ENCODE measurements around the gene FOXRED2. TPM values are rescaled to one million over a fixed set of nuclear protein-coding genes. Genes with fewer than 3 reads are reported as not detected.

The FOXRED2 gene
- total RNA-seq, 2 donors from 2014 or later: 13.8 to 20.6 TPM

DNA sequence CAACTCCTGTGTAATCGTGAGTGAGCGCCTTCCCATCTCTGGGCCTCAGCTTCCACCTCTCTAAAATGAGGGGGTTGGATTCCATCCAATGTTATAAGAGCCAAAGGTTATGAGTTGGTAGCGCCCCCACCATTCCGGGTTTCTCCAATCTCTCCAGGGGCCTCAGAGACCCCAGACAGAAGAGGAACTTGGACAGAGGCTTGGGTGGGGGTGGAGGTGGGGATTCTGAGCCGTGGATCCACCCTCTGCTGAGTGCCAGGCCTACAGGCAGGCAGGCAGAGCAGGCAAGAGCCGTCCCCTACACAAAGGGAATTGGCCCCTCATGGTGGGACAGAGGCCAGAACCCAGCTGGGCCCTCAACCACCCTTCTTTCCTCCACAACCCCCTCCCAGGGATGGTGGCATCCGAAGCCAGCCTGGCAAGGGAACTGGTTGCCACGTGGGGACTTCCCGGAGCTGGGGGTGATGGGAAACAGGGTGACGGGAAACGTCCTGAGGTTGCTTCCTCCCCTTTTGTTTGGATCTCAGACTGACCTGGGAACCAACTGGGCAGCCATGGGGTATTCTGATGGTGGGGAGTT, 57.2 kb downstream of the FOXRED2 start:
- no peaks in the 10 kb centered on the region for H3K36me3 Mint-ChIP-seq
- no peak for DNase-seq (ENCODE audit: low spot score in 2 of 2)
- no peaks in the 10 kb centered on the region for H3K9me3 Mint-ChIP-seq
- H3K27ac Mint-ChIP-seq: no peak overlapping the region
- no peak for ATAC-seq

DNA sequence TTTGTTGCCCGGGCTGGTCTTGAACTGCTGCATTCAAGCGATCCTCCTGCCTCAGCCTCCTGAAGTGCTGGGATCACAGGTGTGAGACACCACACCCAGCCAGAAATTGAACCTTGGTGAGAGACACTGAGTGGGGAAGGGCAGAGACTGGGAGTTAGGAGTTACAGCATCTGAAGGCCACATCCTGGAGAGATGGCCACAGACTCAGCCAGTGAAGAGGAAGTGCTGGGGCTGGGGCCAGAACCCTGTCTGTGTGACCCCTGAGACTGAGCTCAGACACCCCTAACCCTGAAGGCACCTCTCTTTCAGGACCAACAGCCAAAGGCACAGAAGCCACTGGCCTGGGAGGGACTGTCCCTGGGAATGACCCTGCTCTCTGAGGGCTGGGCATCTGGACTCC, 59.2 kb downstream of the FOXRED2 start:
- Mint-ChIP-seq H3K27ac (no peak overlapping the region), H3K36me3 (no peaks in the 10 kb centered on the region), H3K9me3 (no peaks in the 10 kb centered on the region)
- DNase-seq (ENCODE audit: low spot score in 2 of 2): no peak
- no peak for ATAC-seq

DNA sequence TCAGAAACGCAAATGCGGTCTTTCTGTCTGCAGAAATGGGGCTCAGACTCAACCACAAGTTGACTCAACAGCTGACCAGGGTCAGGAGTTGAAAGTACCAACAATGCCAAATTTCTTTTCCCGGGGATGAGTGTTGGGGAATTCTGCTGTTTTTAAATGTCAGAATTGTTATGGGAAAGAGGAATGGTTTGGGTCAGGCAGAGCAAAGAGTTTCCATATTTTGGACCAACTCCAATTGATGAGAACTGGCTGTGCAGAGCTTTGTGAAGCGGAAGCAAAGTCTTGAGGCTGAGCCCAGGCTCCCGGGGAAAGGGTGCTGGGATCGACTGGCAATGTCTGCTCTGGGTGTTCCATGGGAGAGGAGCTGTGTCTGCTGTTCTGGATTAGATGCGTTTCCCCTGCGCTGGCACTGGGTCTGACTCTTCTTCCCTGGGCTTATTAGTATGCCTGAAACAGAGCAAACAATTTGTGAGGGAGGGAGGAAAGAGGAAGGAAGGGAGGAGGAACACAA, 61.6 kb downstream of the FOXRED2 start:
- Mint-ChIP-seq H3K27ac (no peak overlapping the region), H3K9me3 (no peaks in the 10 kb centered on the region), H3K36me3 (no peaks in the 10 kb centered on the region)
- no peak for ATAC-seq
- no peak for DNase-seq (ENCODE audit: low spot score in 2 of 2)

DNA sequence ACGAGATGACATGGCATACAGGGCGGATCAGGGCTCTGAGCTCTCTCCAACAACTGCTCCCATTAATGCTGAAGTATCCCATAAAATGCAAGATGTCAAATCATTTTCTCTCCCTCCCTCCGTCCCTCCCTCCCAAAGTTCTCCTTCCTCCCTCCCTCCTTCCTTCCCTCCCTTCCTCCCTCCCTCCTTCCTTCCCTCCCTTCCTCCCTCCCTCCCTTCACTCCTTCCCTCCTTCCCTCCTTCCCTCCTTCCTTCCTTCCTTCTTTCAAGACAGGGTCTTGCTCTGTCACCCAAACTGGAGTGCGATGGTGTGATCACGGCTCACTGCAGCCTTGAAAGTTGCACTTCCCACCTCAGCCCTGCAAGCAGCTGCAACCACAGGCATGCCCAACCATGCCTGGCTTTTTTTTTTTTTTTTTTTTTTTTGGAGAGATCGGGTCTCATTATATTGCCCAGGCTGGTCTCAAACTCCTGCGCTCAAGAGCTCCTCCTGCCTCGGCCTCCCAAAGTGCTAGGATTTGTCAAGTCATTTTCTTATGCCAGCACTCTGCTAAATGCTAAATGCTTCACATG, 63.6 kb downstream of the FOXRED2 start:
- ATAC-seq (no peak), DNase-seq (ENCODE audit: low spot score in 2 of 2) (no peak)
- Mint-ChIP-seq H3K36me3 (no peaks in the 10 kb centered on the region), H3K27ac (no peak overlapping the region), H3K9me3 (no peaks in the 10 kb centered on the region)

DNA sequence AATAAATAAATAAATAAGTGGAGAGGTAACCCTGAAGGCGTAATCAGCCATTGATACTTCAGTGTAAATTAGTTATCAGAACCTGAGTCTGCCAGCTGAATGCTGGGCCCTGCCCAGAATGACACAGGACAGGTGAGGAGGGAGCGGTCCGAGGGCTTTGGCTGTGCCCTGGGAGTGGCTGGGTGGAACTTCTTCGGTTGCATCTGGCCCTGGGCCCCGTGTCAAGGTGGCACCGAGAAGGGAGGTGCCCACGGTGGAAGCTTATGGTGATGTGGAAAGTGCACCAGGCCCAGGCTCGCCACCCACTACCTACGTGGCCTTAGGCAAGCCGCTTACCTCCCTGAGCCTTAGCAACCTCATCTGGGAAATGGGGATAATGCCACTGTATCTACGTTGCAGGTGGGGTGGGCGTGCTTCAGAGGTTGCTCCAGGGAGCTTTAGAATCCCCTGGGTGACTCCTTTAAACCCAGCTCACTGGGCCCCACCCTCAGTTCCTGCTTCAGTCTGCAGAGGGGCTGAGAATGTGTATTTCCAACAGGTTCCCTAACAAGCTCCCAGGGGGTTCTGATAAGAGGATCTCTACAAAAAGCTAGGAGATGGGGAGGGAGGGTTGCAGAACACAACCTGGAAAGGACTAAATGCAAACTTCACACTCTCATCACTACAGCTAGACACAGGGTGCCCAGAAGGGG, 64.2 kb downstream of the FOXRED2 start:
- DNase-seq (ENCODE audit: low spot score in 2 of 2) (no peak), ATAC-seq (no peak)
- H3K9me3 Mint-ChIP-seq: no peaks in the 10 kb centered on the region
- H3K36me3 Mint-ChIP-seq: no peaks in the 10 kb centered on the region
- H3K27ac Mint-ChIP-seq: no peak overlapping the region

DNA sequence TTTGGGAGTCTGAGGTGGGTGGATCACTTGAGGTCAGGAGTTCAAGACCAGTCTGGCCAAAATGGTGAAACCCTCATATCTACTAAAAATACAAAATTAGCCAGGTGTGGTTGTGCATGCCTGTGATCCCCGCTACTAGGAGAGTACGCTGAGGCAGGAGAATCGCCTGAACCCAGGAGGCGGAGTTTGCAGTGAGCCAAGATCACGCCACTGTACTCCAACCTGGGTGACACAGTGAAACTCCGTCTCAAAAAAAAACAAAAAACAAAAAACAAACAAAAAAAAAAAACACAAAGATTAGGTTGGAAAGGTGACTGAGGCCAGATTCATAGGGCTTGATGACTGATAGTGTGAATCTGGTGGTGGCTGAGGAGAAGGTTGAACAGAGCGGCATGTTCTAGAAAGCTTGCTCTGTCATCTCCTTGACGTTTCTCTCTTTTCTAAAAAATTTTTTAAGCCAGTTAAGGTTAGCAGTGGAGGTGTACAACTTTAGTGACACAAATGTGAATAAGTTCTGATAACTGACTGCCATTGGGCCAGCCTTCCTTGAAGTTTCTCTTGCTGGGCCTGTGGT, 66.3 kb downstream of the FOXRED2 start:
- Mint-ChIP-seq H3K27ac (peak overlapping the region in 1 of 2 donors; percentile 55), H3K36me3 (no peaks in the 10 kb centered on the region), H3K9me3 (no peaks in the 10 kb centered on the region)
- DNase-seq (ENCODE audit: low spot score in 2 of 2) (no peak), ATAC-seq (peak in 1 of 2 donors; percentile 50)

DNA sequence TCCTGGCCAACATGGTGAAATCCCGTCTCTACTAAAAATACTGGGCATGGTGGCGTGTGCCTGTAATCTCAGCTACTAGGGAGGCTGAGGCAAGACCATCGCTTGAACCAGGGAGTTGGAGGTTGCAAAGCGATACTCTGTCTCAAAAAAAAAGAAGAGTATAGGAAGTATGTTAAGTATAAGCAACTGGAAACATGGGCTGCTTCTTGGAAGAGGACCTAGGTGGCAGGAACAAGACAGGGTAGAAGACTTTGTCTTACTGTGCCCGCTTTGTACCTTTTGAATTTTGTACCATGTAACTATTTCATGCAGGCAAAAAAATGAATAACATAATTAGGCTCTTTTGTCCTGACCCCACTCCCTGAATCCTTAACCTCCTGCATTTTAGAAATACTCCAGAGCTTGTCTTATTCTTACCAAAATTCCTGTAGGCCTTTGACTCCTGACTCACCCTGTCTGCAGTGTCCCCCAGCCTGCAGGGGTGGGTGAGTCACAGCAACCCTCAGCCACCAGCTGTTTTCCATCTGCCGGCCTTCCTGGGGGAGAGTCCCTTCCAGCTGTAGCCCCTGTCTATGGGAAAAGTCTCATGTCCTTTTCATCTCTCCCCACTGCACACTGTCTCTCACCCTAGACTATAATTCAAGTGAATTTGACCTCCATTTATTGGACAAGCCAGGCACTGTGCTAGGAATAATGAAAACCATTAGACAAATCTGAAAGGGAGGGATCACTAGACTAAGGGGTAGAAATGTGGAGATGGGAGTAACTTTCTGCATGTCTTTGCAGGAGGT, 67.2 kb downstream of the FOXRED2 start:
- peak in 1 of 2 donors; percentile 66 for ATAC-seq
- peak in 1 of 2 donors; percentile 67 for DNase-seq (ENCODE audit: low spot score in 2 of 2)
- H3K36me3 Mint-ChIP-seq: no peaks in the 10 kb centered on the region
- H3K9me3 Mint-ChIP-seq: no peaks in the 10 kb centered on the region
- peak overlapping the region in 1 of 2 donors; percentile 55 for H3K27ac Mint-ChIP-seq

Other genes with a start within 250 kb of the FOXRED2 start
- gene MYH9, start 119.1 kb downstream of the FOXRED2 start, total RNA-seq: 100 to 1,000 TPM; 521 to 691 TPM
- 100 to 1,000 TPM; 120 to 122 TPM for gene TXN2, start 25.4 kb downstream of the FOXRED2 start, total RNA-seq
- 100 to 1,000 TPM; 264 to 337 TPM for gene EIF3D, start 22.1 kb upstream of the FOXRED2 start, total RNA-seq
- not detected for gene CACNG2, start 196.7 kb upstream of the FOXRED2 start, total RNA-seq

Measured in activated naive CD4-positive, alpha-beta T cell treated with anti-CD3 and anti-CD28 coated beads, Interleukin-2, amount 50 U/mL, for 72 hours (primary cell).